GM12872 (cell line): ENCODE results near the gene TOMM7.

ENCODE experiments used
- CTCF ChIP-seq: IDR thresholded peaks from 3 replicates; pipeline ENCODE4 v1.5.1; 2011; ENCODE audit warnings: low read depth, mild to moderate bottlenecking, low read length, moderate library complexity; ENCODE audit not compliant: insufficient read depth

Gene TOMM7

GRCh38 chr7:22851145-22851544 is 28.5 kb upstream of the TOMM7 start:
- no peak for TF ChIP-seq CTCF

- no peak for TF ChIP-seq CTCF
Observed at GRCh38 chr7:22849662-22850061, 27.0 kb upstream of the TOMM7 start.

- TF ChIP-seq CTCF: no peak
Observed at GRCh38 chr7:22849172-22849571, 26.5 kb upstream of the TOMM7 start.

GRCh38 chr7:22846961-22847360 is 24.3 kb upstream of the TOMM7 start:
- no peak for TF ChIP-seq CTCF

- no peak for TF ChIP-seq CTCF
Observed at GRCh38 chr7:22845221-22845834, 22.7 kb upstream of the TOMM7 start.

GRCh38 chr7:22843681-22844309 is 21.1 kb upstream of the TOMM7 start:
- TF ChIP-seq CTCF: no peak

- no peak for TF ChIP-seq CTCF
Observed at GRCh38 chr7:22842973-22843372, 20.3 kb upstream of the TOMM7 start.
